GM12878 (cell line): ENCODE data around the gene SNAPC3. TPM values are rescaled to one million over a fixed set of nuclear protein-coding genes. Genes with fewer than 3 reads are reported as not detected.
A peak's percentile ranks its signal among the peaks of the same experiment; 100 is the strongest.

Experiments
- CEBPB ChIP-seq, 2 experiments: fragments of 150-350 bp in 1 of 2; IDR thresholded peaks; 2 replicates each; pipeline ENCODE4 v1.6.1; 2012 to 2014; ENCODE audit warnings: low read depth in 2 of 2, low read length in 2 of 2, borderline replicate concordance in 1 of 2, inconsistent platforms in 1 of 2
- CTCF ChIP-seq, 3 experiments: IDR thresholded peaks in 2 of 3; conservative IDR thresholded peaks in 1 of 3; 2 replicates each; pipeline ENCODE4 v1.5.1; 2011; ENCODE audit warnings: low read depth in 3 of 3, low read length in 3 of 3, mild to moderate bottlenecking in 3 of 3, control low read depth in 2 of 3, moderate library complexity in 2 of 3, inconsistent platforms in 1 of 3, mixed read lengths in 1 of 3; ENCODE audit not compliant: control insufficient read depth in 2 of 3, insufficient read depth in 1 of 3; ENCODE audit errors: extremely low read depth in 1 of 3
- E2F8 ChIP-seq: fragments of 450-650 bp; IDR thresholded peaks from 2 replicates; pipeline ENCODE4 v1.6.1; 2018; ENCODE audit warnings: mild to moderate bottlenecking, low read depth, moderate library complexity; ENCODE audit not compliant: partially characterized antibody
- EED ChIP-seq: sonication (generic); IDR thresholded peaks from 2 replicates; pipeline ENCODE4 v1.6.1; 2016; ENCODE audit warnings: antibody characterized with exemption, low read depth
- HDAC2 ChIP-seq: fragments of 200-600 bp; sonication (generic); IDR thresholded peaks from 2 replicates; pipeline ENCODE4 v1.6.1; 2017
- MAX ChIP-seq: IDR thresholded peaks from 2 replicates; pipeline ENCODE4 v1.6.1; 2012; ENCODE audit warnings: low read depth, low read length, improper control_type of control experiment
- NBN ChIP-seq: fragments of 450-650 bp; IDR thresholded peaks from 2 replicates; pipeline ENCODE4 v1.6.1; 2016
- NR2F1 ChIP-seq: fragments of 450-650 bp; conservative IDR thresholded peaks from 2 replicates; pipeline ENCODE4 v1.6.1; 2017; ENCODE audit warnings: mild to moderate bottlenecking
- PAX5 ChIP-seq: IDR thresholded peaks from 2 replicates; pipeline ENCODE4 v1.6.1; 2011; ENCODE audit warnings: low read depth, low read length, borderline replicate concordance
- PAX8 ChIP-seq: fragments of 450-650 bp; IDR thresholded peaks from 2 replicates; pipeline ENCODE4 v1.6.1; 2017; ENCODE audit warnings: mild to moderate bottlenecking, moderate library complexity
- PML ChIP-seq: IDR thresholded peaks from 2 replicates; pipeline ENCODE4 v1.6.1; 2012; ENCODE audit warnings: low read length, inconsistent platforms
- SKIL ChIP-seq: fragments of 450-650 bp; IDR thresholded peaks from 2 replicates; pipeline ENCODE4 v1.6.1; 2017; ENCODE audit warnings: mild to moderate bottlenecking, low read depth, inconsistent platforms; ENCODE audit not compliant: poor library complexity, severe bottlenecking
- TCF12 ChIP-seq: IDR thresholded peaks from 2 replicates; pipeline ENCODE4 v1.6.1; 2011; ENCODE audit warnings: low read depth, mild to moderate bottlenecking, low read length
- USF1 ChIP-seq: IDR thresholded peaks from 2 replicates; pipeline ENCODE4 v1.6.1; 2011; ENCODE audit warnings: borderline replicate concordance, low read depth, mild to moderate bottlenecking, moderate library complexity, mixed read lengths, low read length; ENCODE audit not compliant: insufficient read depth; ENCODE audit errors: extremely low read length
- ZNF24 ChIP-seq: fragments of 450-650 bp; IDR thresholded peaks from 2 replicates; pipeline ENCODE4 v1.6.1; 2017; ENCODE audit warnings: antibody characterized with exemption, mild to moderate bottlenecking
- ZNF384 ChIP-seq: IDR thresholded peaks from 2 replicates; pipeline ENCODE4 v1.6.1; 2012; ENCODE audit warnings: low read depth, mild to moderate bottlenecking, low read length, improper control_type of control experiment, borderline replicate concordance
- ZZZ3 ChIP-seq: IDR thresholded peaks from 2 replicates; pipeline ENCODE4 v1.6.1; 2011; ENCODE audit warnings: low read depth; ENCODE audit not compliant: control insufficient read depth, insufficient read length
- polyA plus RNA-seq, 11 experiments: library from polyadenylated mRNA; depleted of rRNA in 4 of 11; unstranded in 6 of 11; stranded (reverse) in 5 of 11; fragments of >200 nt; fragmentation: Nextera tagmentation in 4 of 11; fragmentation: Illumina TruSeq in 1 of 11; extraction: Ambion mirVana in 4 of 11; extraction: Trizol in 1 of 11; gene quantifications; 1 replicate in 1 of 11; 2 replicates in 10 of 11; pipeline versions ENCODE4 v1.2.1 to v1.2.3, GENCODE V29; 2011 to 2016; ENCODE audit warnings: inconsistent platforms in 2 of 11, missing spikeins in 2 of 11, low read depth in 1 of 11
- total RNA-seq, 4 experiments: library from RNA; depleted of rRNA in 3 of 4; stranded (reverse); fragments of >200 nt in 3 of 4; fragmentation: Illumina TruSeq in 1 of 4; extraction: Trizol in 1 of 4; gene quantifications; 2 replicates each; pipeline versions ENCODE4 v1.2.1 to v1.2.3, GENCODE V29; 2013 to 2021

SNAPC3 gene
- total and polyA plus RNA-seq, 10 of the 15 experiments (the other 5 are each of a cell fraction or from before 2014, with no cell fraction given) = 5.7 to 47.4 (median 24.6) TPM

GRCh38 chr9:15510789-15511575 lies 88.3 kb downstream of the SNAPC3 start, which contains the start of gene PSIP1 (continued):
- TF ChIP-seq USF1 (no peak), TCF12 (no peak), ZNF384 (no peak), ZNF24 (0 out of 2 replicates have a peak, but pooled peaks have one; percentile 60), PAX8 (no peak), HDAC2 (no peak), SKIL (peak; percentile 99), CEBPB (IDR thresholded peaks at IDR 0.05; ENCODE audit: borderline replicate concordance in 1 of 2, low read depth in 2 of 2, low read length in 2 of 2) (no peak), E2F8 (peak; percentile 69), EED (peak; percentile 73), ZZZ3 (no peak), MAX (peak; percentile 28; the same call in 1 of the 2 replicates), PAX5 (0 out of 2 replicates have a peak, but pooled peaks have one; percentile 30), NBN (peak; percentile 99), CTCF (IDR thresholded peaks at IDR 0.05 in 2 of 3, conservative IDR thresholded peaks at IDR 0.05 in 1 of 3; ENCODE audit: control insufficient read depth in 2 of 3, extremely low read depth in 1 of 3, insufficient read depth in 1 of 3, low read depth in 3 of 3, low read length in 3 of 3) (no peak), NR2F1 (peak; percentile 63; the same call in 1 of the 2 replicates), PML (peak; percentile 76; the same call in 1 of the 2 replicates)
